Measurements from ENCODE around the gene TUBGCP5. TPM values are rescaled to one million over a fixed set of nuclear protein-coding genes. Genes with fewer than 3 reads are reported as not detected.

The TUBGCP5 gene
- total and polyA plus RNA-seq, 10 of the 15 experiments (the other 5 are each of a cell fraction or from before 2014, with no cell fraction given) = 6.4 to 29.2 (median 20.2) TPM

GRCh38 chr15:23026218-23026617, 13.2 kb downstream of the TUBGCP5 start:
- Histone ChIP-seq H4K20me1 (ENCODE audit: control insufficient read depth, insufficient read depth) (no peaks in the 10 kb centered on the region), H2AFZ (ENCODE audit: control insufficient read depth, low read depth, low read length) (no peak overlapping the region), H3K27me3 (replicated peaks in 1 of 2; ENCODE audit: control insufficient read depth in 2 of 2, insufficient read depth in 2 of 2, low read length in 1 of 2) (no peaks in the 10 kb centered on the region), H3K27ac (ENCODE audit: control insufficient read depth, insufficient read depth) (no peak overlapping the region), H3K4me3 (no peak overlapping the region), H3K4me1 (ENCODE audit: control insufficient read depth, insufficient read depth, low read length) (no peaks in the 10 kb centered on the region), H3K79me2 (ENCODE audit: control insufficient read depth, insufficient read depth, low read length) (no peaks in the 10 kb centered on the region), H3K9me3 (replicated peaks; ENCODE audit: control insufficient read depth, insufficient read depth, low read length) (no peaks in the 10 kb centered on the region), H3K9ac (ENCODE audit: control insufficient read depth, insufficient read depth, low read length) (no peak overlapping the region), H3K36me3 (ENCODE audit: control insufficient read depth in 2 of 2, insufficient read depth in 2 of 2, low read length in 1 of 2) (peaks cover 4 to 37% of the 10 kb centered on the region in 2 experiments), H3K4me2 (ENCODE audit: control insufficient read depth, insufficient read depth) (no peak overlapping the region)
- ChIA-PET CTCF (no interaction called here), RAD21 (ENCODE audit: unreplicated experiment) (no interaction called here), SMC1A (ENCODE audit: uncharacterized antibody, unreplicated experiment) (interaction anchor here (1.6 to 1.8 kb wide), 2 partner anchors 10 kb away, joined by 3 to 5 read pairs; no protein-coding TSS in a partner anchor), POLR2A (no interaction called here)
- no TSS peak for BruUV-seq (replicated peaks)
- DNase-seq (ENCODE audit: low read depth, low spot score) (no peak), ATAC-seq (no peak), FAIRE-seq (no peak)
- intact Hi-C loops (cut with micrococcal nuclease; ENCODE audit: unreplicated experiment) (no loop called here), in situ Hi-C loops (cut with MboI) (no loop called here)
- WGBS (ENCODE audit: insufficient coverage, insufficient replicate concordance, low lambda C conversion rate, missing lambda C conversion rate) = 94% methylated on average over 1 of the region's 1 CpG
- TF ChIP-seq CHD2 (IDR thresholded peaks at IDR 0.05; ENCODE audit: borderline replicate concordance, low read depth, low read length) (no peak), FOXM1 (IDR thresholded peaks at IDR 0.05; ENCODE audit: low read depth, low read length) (no peak), NR2C1 (IDR thresholded peaks at IDR 0.05) (no peak), MYC (IDR thresholded peaks at IDR 0.05; ENCODE audit: insufficient read depth, insufficient read length, insufficient replicate concordance, low read length, severe bottlenecking) (no peak), SP1 (IDR thresholded peaks at IDR 0.05; ENCODE audit: low read depth, low read length) (no peak), SMAD1 (IDR thresholded peaks at IDR 0.05; ENCODE audit: low read depth, partially characterized antibody) (no peak), ZNF622 (IDR thresholded peaks at IDR 0.05) (no peak), NKRF (conservative IDR thresholded peaks at IDR 0.05) (no peak), POLR2A (IDR thresholded peaks at IDR 0.05; ENCODE audit: low read depth, low read length) (no peak), LARP7 (IDR thresholded peaks at IDR 0.05) (no peak), PML (IDR thresholded peaks at IDR 0.05; ENCODE audit: low read length) (no peak), ZNF274 (IDR thresholded peaks at IDR 0.05; ENCODE audit: insufficient read depth, insufficient read length) (no peak), HCFC1 (IDR thresholded peaks at IDR 0.05; ENCODE audit: low read length) (no peak)
- TF ChIP-seq, protein P1, sequence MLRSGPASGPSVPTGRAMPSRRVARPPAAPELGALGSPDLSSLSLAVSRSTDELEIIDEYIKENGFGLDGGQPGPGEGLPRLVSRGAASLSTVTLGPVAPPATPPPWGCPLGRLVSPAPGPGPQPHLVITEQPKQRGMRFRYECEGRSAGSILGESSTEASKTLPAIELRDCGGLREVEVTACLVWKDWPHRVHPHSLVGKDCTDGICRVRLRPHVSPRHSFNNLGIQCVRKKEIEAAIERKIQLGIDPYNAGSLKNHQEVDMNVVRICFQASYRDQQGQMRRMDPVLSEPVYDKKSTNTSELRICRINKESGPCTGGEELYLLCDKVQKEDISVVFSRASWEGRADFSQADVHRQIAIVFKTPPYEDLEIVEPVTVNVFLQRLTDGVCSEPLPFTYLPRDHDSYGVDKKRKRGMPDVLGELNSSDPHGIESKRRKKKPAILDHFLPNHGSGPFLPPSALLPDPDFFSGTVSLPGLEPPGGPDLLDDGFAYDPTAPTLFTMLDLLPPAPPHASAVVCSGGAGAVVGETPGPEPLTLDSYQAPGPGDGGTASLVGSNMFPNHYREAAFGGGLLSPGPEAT (IDR thresholded peaks at IDR 0.05; ENCODE audit: low read depth) = no peak
- TF ChIP-seq, protein P2, sequence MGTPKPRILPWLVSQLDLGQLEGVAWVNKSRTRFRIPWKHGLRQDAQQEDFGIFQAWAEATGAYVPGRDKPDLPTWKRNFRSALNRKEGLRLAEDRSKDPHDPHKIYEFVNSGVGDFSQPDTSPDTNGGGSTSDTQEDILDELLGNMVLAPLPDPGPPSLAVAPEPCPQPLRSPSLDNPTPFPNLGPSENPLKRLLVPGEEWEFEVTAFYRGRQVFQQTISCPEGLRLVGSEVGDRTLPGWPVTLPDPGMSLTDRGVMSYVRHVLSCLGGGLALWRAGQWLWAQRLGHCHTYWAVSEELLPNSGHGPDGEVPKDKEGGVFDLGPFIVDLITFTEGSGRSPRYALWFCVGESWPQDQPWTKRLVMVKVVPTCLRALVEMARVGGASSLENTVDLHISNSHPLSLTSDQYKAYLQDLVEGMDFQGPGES (IDR thresholded peaks at IDR 0.05) = no peak
